Testis (tissue), 2 donors: ENCODE data around the gene DDR2.

Experiments used
- CTCF ChIP-seq, 3 experiments: fragments of 450-650 bp in 2 of 3; fragments of 200-600 bp in 1 of 3; sonication (generic) in 1 of 3; IDR thresholded peaks; one replicate each; pipeline ENCODE4 v1.5.1; 2016 to 2019; ENCODE audit warnings: antibody characterized with exemption in 3 of 3, mild to moderate bottlenecking in 2 of 3, moderate library complexity in 1 of 3
- POLR2A ChIP-seq: fragments of 450-650 bp; IDR thresholded peaks from one replicate; pipeline ENCODE4 v1.6.1; 2017; ENCODE audit warnings: antibody characterized with exemption, mild to moderate bottlenecking, moderate library complexity

DNA sequence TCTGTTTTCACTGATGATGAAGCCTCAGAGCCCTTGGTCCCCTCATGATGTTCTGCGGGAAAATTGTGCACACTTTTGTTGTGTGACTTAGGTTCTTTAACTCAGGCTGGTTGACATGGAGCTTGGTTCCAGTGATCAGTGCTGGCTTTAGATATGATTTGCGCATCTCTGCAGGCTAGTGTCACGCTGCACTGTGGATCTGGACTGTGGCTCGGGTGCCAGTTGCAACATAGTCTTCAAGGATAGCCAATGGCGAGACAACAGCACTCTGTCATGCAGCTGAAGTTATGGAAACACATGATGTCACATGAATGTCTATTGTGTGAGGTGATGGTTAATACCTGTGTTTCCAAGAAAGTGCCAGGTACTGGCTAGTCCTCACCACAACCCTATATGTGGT, 56.7 kb downstream of the DDR2 start:
- TF ChIP-seq POLR2A: no peak
- TF ChIP-seq CTCF (IDR thresholded peaks at IDR 0.05): no peak
